Uterus (tissue), 2 donors: ENCODE data around the gene ATG13.

Source experiments
- CTCF ChIP-seq, 4 experiments: fragments of 200-600 bp in 2 of 4; fragments of 450-650 bp in 2 of 4; sonication (generic) in 2 of 4; IDR thresholded peaks; one replicate each; pipeline ENCODE4 v1.5.1; 2016 to 2019; ENCODE audit warnings: antibody characterized with exemption in 4 of 4, mild to moderate bottlenecking in 2 of 4, moderate library complexity in 1 of 4
- POLR2A ChIP-seq, 2 donors: fragments of 450-650 bp; IDR thresholded peaks; one replicate each; pipeline ENCODE4 v1.6.1; 2016; ENCODE audit warnings: antibody characterized with exemption in 2 of 2, mild to moderate bottlenecking in 1 of 2, moderate library complexity in 1 of 2

GRCh38 chr11:46675949-46676348 is 58.6 kb downstream of the ATG13 start:
- no peak for TF ChIP-seq POLR2A (IDR thresholded peaks at IDR 0.05)
- TF ChIP-seq CTCF (IDR thresholded peaks at IDR 0.05) = no peak
